GM10248 (cell line): ENCODE measurements around the gene DGKI.

Experiments used
- CTCF ChIA-PET: fragments of 300-600 bp; sonication (Branson Sonifier 250); formaldehyde crosslinking; extraction: SDS; loops from one replicate; lab custom pipeline; 2021; ENCODE audit warnings: antibody characterized with exemption; lab: Yijun Ruan, JAX
- POLR2A ChIA-PET: fragments of 350-650 bp; sonication (Branson Sonifier 250); formaldehyde crosslinking; extraction: SDS; loops from one replicate; lab custom pipeline; 2020; ENCODE audit warnings: antibody characterized with exemption; lab: Yijun Ruan, JAX
- DNase-seq: peaks from one replicate; pipeline ENCODE4 v3.0.0; 2012; ENCODE audit errors: extremely low spot score
- CTCF ChIP-seq: IDR thresholded peaks from 2 replicates; pipeline ENCODE4 v1.5.1; 2012; ENCODE audit warnings: mild to moderate bottlenecking, low read depth; ENCODE audit errors: extremely low read depth, missing control alignments, control extremely low read depth

Gene DGKI

GRCh38 chr7:137881607-137882260, 35.0 kb upstream of the DGKI start:
- DNase-seq, result no peak
- POLR2A ChIA-PET, result no interaction called here
- CTCF ChIA-PET, result interaction anchor here (1.3 to 5.3 kb wide), 7 partner anchors 9 to 226 kb away, joined by 3 to 21 read pairs (median 5); no protein-coding TSS in a partner anchor
- TF ChIP-seq CTCF, result no peak

DNA sequence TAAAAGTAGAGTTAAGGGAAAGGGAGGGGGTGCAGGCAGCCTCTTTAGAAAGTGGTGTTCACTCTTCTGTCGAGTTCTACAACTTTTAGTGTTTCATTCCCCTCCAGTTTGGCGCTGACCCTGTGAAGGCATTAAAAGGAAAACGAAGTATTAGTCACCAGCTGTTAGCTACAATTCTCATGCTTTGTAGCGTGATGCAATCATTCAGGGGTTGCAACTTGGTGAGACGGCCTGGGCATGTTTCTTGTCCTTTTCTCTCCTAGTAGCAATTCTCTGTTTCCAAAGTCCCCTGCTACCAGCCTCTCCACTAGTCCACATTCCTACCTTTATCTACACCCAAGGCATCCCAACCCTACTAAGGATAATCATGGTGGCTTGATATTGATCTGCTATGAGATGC, 33.7 kb upstream of the DGKI start:
- ChIA-PET CTCF (interaction anchor here (0.8 to 5.3 kb wide), 5 partner anchors 10 to 224 kb away, joined by 4 to 21 read pairs (median 6); partner anchors contain the start of gene CREB3L2), POLR2A (no interaction called here)
- no peak for TF ChIP-seq CTCF
- no peak for DNase-seq

DNA sequence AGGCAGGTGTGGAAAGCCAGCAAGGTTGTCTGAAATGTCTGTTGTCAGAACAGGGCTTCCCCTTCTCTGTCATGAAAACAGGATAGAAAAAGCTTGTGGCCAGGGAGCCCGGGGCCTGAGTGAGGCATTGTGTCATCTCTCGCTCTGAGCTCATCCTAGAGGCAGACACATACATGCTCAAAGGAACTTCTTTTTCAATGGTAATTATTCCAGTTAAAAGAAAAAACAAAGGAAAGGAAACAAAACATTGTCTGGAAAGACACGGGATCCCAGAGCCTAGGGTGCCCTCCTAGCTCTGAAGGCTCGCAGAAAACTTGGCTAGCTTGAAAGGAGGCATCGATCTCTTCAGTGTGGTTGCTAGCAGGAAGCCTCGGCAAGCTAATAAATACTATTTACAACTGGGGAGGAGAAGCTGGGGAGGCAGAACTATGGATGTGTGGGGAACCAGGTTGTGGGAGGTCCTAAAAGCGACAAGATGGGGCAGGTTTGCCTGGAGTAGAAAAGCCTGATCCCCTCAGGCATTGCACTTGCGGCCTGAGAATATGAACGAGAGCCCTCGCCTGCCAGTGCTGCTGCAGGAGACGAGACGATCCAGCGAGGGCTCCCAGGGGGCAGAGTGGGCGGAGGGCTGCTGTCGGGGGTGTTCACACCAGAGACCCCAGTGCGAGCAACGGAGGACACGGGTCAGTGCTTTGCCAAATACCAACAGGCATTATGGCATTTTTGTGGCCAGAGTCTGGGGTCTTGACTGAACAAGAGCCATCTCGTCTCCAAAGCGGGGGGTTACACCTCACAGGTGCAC, 32.8 kb upstream of the DGKI start:
- ChIA-PET CTCF (interaction anchor here (0.7 to 5.3 kb wide), 6 partner anchors 9 to 224 kb away, joined by 4 to 21 read pairs (median 6); partner anchors contain the start of gene CREB3L2), POLR2A (interaction anchor here (0.9 kb wide), 1 partner anchor 11 kb away, joined by 5 read pairs; no protein-coding TSS in a partner anchor)
- no peak for TF ChIP-seq CTCF
- peak; percentile 50 for DNase-seq

DNA sequence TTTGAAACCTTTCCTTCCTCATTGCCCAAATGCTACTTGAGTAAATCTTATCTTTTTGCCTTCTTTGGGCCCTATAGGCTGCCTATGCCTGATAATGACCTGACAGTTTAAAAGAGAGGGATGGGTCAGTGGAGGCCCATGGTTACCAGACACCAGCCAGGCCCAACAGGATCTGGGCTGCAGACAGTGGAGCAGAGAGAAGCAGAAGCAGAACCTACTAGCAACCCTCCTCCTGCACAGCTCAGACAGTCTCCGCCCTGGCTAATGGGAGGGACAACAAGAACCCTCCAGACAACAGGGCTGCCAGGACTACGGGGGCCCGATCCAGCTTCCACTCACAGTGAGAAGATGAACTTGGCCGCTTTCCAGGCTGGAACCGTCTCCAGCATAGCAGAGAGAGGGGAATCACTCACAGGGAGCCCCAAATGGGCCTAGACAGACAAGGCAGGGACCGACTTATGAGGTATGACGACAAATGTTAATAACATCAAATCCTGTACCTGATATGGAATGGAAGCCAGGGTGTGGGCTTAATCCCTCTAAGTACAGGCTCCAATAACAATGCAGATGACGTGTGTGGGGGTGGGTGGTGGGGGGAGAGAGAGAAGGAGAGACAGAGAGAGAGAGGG, 31.7 kb upstream of the DGKI start:
- ChIA-PET CTCF (interaction anchor here (0.9 to 2.0 kb wide), 4 partner anchors 8 to 124 kb away, joined by 3 to 7 read pairs (median 6); partner anchors contain the start of gene CREB3L2), POLR2A (no interaction called here)
- TF ChIP-seq CTCF, result no peak
- DNase-seq, result no peak

- no peak for TF ChIP-seq CTCF
- ChIA-PET POLR2A (no interaction called here), CTCF (interaction anchor here (0.9 kb wide), 1 partner anchor 38 kb away, joined by 3 read pairs; no protein-coding TSS in a partner anchor)
- no peak for DNase-seq
These were observed 30.4 kb upstream of the DGKI start for GRCh38 chr7:137877027-137877675.

DNA sequence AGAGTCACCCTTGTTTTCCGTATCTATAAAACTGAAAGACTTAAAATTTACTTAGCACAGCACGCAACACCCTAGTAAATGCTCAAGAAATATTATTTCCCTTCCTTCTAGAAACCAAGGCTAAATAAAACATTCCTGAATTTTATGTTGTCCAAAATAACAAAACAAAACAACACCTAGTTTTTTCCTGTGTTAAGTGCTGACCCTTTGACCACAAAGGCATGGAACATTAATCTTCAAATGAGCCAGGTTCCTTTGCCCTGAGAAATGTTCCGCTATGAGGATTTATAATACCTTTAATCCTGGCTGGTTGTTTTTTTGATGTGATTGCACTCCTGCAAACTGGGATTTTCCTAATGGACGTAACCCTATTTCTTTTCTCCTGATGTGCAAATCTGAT, 29.0 kb upstream of the DGKI start:
- DNase-seq, result no peak
- ChIA-PET POLR2A (no interaction called here), CTCF (interaction anchor here (1.0 kb wide), 1 partner anchor 18 kb away, joined by 3 read pairs; no protein-coding TSS in a partner anchor)
- no peak for TF ChIP-seq CTCF
